K562 (cell line): ENCODE data around the gene RPS2. TPM values are rescaled to one million over a fixed set of nuclear protein-coding genes. Genes with fewer than 3 reads are reported as not detected.

Experiments
- ATF7 ChIP-seq: fragments of 450-650 bp; IDR thresholded peaks from 2 replicates; pipeline ENCODE4 v1.7.1; 2014; ENCODE audit warnings: mild to moderate bottlenecking, moderate library complexity
- BRF1 ChIP-seq: IDR thresholded peaks from 3 replicates; pipeline ENCODE4 v1.6.1; 2011; ENCODE audit warnings: borderline replicate concordance, mild to moderate bottlenecking; ENCODE audit not compliant: insufficient read length; ENCODE audit errors: extremely low read depth
- ESRRB ChIP-seq: fragments of 250-450 bp; sonication (Bioruptor Pico); IDR thresholded peaks from 2 replicates; pipeline ENCODE4 v1.5.0; 2020; ENCODE audit warnings: mild to moderate bottlenecking, moderate library complexity, borderline replicate concordance
- IFI16 ChIP-seq: fragments of 250-450 bp; sonication (Bioruptor Pico); IDR thresholded peaks from 2 replicates; pipeline ENCODE4 v2.1.2; 2022; ENCODE audit warnings: mild to moderate bottlenecking, inconsistent platforms
- JUNB ChIP-seq: fragments of 450-650 bp; formaldehyde crosslinking; conservative IDR thresholded peaks from 2 replicates; pipeline ENCODE4 v1.4.0; 2020; ENCODE audit warnings: mild to moderate bottlenecking
- KLF6 ChIP-seq: fragments of 250-450 bp; sonication (Bioruptor Pico); IDR thresholded peaks from 2 replicates; pipeline ENCODE4 v1.4.0; 2020; ENCODE audit warnings: mild to moderate bottlenecking, moderate library complexity, borderline replicate concordance
- MBD1 ChIP-seq: fragments of 250-450 bp; sonication (Bioruptor Pico); IDR thresholded peaks from 2 replicates; pipeline ENCODE4 v1.8.0; 2022; ENCODE audit warnings: inconsistent platforms
- MTA1 ChIP-seq: fragments of 450-650 bp; IDR thresholded peaks from 2 replicates; pipeline ENCODE4 v1.6.1; 2017; ENCODE audit warnings: borderline replicate concordance
- NCOA1 ChIP-seq: fragments of 450-650 bp; IDR thresholded peaks from 2 replicates; pipeline ENCODE4 v1.6.1; 2016; ENCODE audit warnings: low read depth
- NFRKB ChIP-seq: fragments of 450-650 bp; IDR thresholded peaks from 2 replicates; pipeline ENCODE4 v1.6.1; 2016; ENCODE audit warnings: low read depth
- RBM22 ChIP-seq: fragments of 200-400 bp; formaldehyde crosslinking; IDR thresholded peaks from 2 replicates; pipeline ENCODE4 v1.6.1; 2018; ENCODE audit warnings: low read length, low read depth; ENCODE audit not compliant: poor library complexity, severe bottlenecking
- SMAD2 ChIP-seq: fragments of 150-350 bp; IDR thresholded peaks from 2 replicates; pipeline ENCODE4 v1.6.1; 2014; ENCODE audit warnings: low read depth, mild to moderate bottlenecking, low read length
- STAG1 ChIP-seq: sonication (generic); formaldehyde crosslinking; IDR thresholded peaks from 2 replicates; pipeline ENCODE4 v1.5.0; 2020; ENCODE audit warnings: missing genetic modification reagents, borderline replicate concordance
- VEZF1 ChIP-seq: fragments of 200-800 bp; sonication (Bioruptor generic); IDR thresholded peaks from 2 replicates; pipeline ENCODE4 v1.6.1; 2017; ENCODE audit warnings: missing genetic modification characterization, missing compliant biosample characterization
- ZC3H4 ChIP-seq: sonication (generic); formaldehyde crosslinking; IDR thresholded peaks from 2 replicates; pipeline ENCODE4 v1.9.0; 2021; ENCODE audit warnings: missing genetic modification reagents, borderline replicate concordance
- ZFP1 ChIP-seq: fragments of 450-650 bp; formaldehyde crosslinking; IDR thresholded peaks from 2 replicates; pipeline ENCODE4 v1.4.0; 2020; ENCODE audit warnings: mild to moderate bottlenecking, mixed read lengths
- ZNF24 ChIP-seq: fragments of 450-650 bp; IDR thresholded peaks from 2 replicates; pipeline ENCODE4 v1.6.1; 2016
- ZNF551 ChIP-seq: fragments of 250-450 bp; sonication (Bioruptor Pico); IDR thresholded peaks from 2 replicates; pipeline ENCODE4 v1.5.0; 2021; ENCODE audit warnings: mild to moderate bottlenecking, moderate library complexity
- polyA plus RNA-seq, 8 experiments: library from polyadenylated mRNA; depleted of rRNA in 4 of 8; stranded (reverse) in 5 of 8; unstranded in 3 of 8; fragments of >200 nt; fragmentation: Nextera tagmentation in 2 of 8; fragmentation: Illumina TruSeq in 1 of 8; extraction: Ambion mirVana in 2 of 8; extraction: Trizol in 1 of 8; gene quantifications; 2 replicates each; pipeline versions ENCODE4 v1.2.1 to v1.2.3, GENCODE V29; 2011 to 2014; ENCODE audit warnings: inconsistent platforms in 1 of 8, missing spikeins in 1 of 8
- total RNA-seq, 7 experiments: library from RNA; depleted of rRNA in 6 of 7; stranded (reverse); fragments of >200 nt in 6 of 7; fragmentation: Illumina TruSeq in 2 of 7; extraction: Trizol in 2 of 7; gene quantifications; 2 replicates each; pipeline versions ENCODE4 v1.2.1 to v1.2.3, GENCODE V29; 2011 to 2021; ENCODE audit warnings: low replicate concordance in 1 of 7
- TF ChIP-seq, protein P1 (sequence below): IDR thresholded peaks from 2 replicates; pipeline ENCODE4 v1.6.1; 2011; ENCODE audit warnings: borderline replicate concordance, low read depth, mild to moderate bottlenecking, moderate library complexity, low read length; ENCODE audit not compliant: insufficient read depth, poor library complexity, severe bottlenecking
- TF ChIP-seq, protein P2 (sequence below): sonication (generic); formaldehyde crosslinking; IDR thresholded peaks from 2 replicates; pipeline ENCODE4 v1.8.1; 2022; ENCODE audit warnings: missing genetic modification reagents

RPS2 gene
- total and polyA plus RNA-seq, 9 of the 15 experiments (the other 6 are each of a cell fraction or from before 2014, with no cell fraction given), result 834 to 4,794 (median 3,793) TPM

DNA sequence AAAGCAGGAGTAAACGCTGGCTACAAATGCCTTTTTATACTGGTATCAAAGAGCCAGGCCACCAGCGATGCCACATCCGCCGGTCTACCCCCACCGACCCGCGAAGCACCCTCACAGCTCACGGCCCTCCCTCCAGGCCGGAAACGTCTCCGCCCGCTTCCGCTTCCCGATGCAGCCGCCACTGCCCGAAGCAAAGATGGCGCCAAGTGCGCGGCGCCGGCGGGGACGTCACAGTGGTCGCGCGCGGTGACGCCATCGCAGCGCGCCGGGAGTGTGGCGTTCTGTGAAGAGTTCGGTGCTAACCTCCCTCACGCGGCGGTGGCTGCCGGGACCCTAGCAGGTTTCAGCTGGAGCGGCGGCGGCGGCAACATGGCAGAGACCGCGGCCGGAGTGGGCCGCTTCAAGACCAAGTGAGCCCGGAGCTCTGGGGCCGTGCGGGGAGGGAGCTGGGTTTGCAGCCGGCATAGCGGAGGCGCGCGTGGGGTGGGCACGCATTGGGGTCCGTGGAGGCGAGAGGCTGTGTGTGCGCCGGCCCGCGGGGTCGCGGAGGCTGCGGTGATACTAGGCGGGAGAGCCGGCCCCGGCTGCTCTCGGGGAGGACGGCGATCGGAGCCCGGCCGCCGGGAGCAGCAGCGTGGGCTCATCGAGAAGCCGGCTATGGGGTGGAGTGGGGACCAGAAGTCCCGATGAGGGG is 7.3 kb upstream of the RPS2 start, which contains the start of gene TBL3 (continued):
- TF ChIP-seq ZNF24 (no peak), BRF1 (no peak), ZC3H4 (CRISPR knock-in tag) (no peak), MTA1 (peak; percentile 100), VEZF1 (CRISPR knock-in tag) (peak; percentile 79), SMAD2 (no peak), NFRKB (no peak), NCOA1 (no peak), KLF6 (peak; percentile 72; the same call in 1 of the 2 replicates), ZNF551 (CRISPR knock-in tag) (no peak), JUNB (CRISPR knock-in tag) (0 out of 2 replicates have a peak, but pooled peaks have one; percentile 25), ZFP1 (CRISPR knock-in tag) (no peak; the same call in 1 of the 2 replicates), ESRRB (CRISPR knock-in tag) (no peak), STAG1 (CRISPR knock-in tag) (no peak), MBD1 (CRISPR knock-in tag) (no peak), IFI16 (CRISPR knock-in tag) (no peak), RBM22 (no peak), ATF7 (peak; percentile 89)
- TF ChIP-seq, protein P1, sequence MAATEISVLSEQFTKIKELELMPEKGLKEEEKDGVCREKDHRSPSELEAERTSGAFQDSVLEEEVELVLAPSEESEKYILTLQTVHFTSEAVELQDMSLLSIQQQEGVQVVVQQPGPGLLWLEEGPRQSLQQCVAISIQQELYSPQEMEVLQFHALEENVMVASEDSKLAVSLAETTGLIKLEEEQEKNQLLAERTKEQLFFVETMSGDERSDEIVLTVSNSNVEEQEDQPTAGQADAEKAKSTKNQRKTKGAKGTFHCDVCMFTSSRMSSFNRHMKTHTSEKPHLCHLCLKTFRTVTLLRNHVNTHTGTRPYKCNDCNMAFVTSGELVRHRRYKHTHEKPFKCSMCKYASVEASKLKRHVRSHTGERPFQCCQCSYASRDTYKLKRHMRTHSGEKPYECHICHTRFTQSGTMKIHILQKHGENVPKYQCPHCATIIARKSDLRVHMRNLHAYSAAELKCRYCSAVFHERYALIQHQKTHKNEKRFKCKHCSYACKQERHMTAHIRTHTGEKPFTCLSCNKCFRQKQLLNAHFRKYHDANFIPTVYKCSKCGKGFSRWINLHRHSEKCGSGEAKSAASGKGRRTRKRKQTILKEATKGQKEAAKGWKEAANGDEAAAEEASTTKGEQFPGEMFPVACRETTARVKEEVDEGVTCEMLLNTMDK, result peak; percentile 12
- TF ChIP-seq, protein P2, sequence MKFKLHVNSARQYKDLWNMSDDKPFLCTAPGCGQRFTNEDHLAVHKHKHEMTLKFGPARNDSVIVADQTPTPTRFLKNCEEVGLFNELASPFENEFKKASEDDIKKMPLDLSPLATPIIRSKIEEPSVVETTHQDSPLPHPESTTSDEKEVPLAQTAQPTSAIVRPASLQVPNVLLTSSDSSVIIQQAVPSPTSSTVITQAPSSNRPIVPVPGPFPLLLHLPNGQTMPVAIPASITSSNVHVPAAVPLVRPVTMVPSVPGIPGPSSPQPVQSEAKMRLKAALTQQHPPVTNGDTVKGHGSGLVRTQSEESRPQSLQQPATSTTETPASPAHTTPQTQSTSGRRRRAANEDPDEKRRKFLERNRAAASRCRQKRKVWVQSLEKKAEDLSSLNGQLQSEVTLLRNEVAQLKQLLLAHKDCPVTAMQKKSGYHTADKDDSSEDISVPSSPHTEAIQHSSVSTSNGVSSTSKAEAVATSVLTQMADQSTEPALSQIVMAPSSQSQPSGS, result no peak; the same call in 1 of the 2 replicates
